Pulmonary artery endothelial cell (primary cell): ENCODE results near the gene BRD3. TPM values are rescaled to one million over a fixed set of nuclear protein-coding genes. Genes with fewer than 3 reads are reported as not detected.

ENCODE experiments used
- DNase-seq: peaks from one replicate; pipeline ENCODE4 v3.0.0-alpha.2; 2011; ENCODE audit warnings: low read depth, low spot score
- total RNA-seq: library from RNA; depleted of rRNA; stranded (reverse); fragments of >200 nt; gene quantifications from 2 replicates; pipeline ENCODE4 v1.2.3, GENCODE V29; 2014

BRD3 gene
- total RNA-seq, 1 donor from 2014 or later: 10.0 TPM

- DNase-seq: no peak
Observed at GRCh38 chr9:134039386-134040175, 28.2 kb downstream of the BRD3 start.

DNA sequence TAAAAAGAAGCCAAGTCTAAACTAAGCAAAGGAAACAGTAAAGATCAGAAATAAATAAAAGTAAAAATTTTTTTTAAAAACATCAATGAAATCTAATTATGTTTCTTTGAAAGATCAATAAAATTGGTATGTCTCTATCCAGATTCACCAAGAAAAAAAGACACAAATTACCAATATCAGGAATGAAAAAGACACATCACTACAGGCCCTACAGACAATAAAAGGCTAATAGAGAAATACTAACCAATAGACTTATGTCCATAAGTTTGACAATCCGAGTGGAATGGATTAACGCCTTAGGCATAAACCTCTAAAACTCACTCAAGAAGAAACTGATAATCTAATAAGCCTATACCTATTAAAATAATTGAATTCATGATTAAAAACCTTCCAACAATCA, 30.2 kb downstream of the BRD3 start:
- DNase-seq: no peak

- no peak for DNase-seq
Observed at GRCh38 chr9:134036130-134036529, 31.7 kb downstream of the BRD3 start.

DNA sequence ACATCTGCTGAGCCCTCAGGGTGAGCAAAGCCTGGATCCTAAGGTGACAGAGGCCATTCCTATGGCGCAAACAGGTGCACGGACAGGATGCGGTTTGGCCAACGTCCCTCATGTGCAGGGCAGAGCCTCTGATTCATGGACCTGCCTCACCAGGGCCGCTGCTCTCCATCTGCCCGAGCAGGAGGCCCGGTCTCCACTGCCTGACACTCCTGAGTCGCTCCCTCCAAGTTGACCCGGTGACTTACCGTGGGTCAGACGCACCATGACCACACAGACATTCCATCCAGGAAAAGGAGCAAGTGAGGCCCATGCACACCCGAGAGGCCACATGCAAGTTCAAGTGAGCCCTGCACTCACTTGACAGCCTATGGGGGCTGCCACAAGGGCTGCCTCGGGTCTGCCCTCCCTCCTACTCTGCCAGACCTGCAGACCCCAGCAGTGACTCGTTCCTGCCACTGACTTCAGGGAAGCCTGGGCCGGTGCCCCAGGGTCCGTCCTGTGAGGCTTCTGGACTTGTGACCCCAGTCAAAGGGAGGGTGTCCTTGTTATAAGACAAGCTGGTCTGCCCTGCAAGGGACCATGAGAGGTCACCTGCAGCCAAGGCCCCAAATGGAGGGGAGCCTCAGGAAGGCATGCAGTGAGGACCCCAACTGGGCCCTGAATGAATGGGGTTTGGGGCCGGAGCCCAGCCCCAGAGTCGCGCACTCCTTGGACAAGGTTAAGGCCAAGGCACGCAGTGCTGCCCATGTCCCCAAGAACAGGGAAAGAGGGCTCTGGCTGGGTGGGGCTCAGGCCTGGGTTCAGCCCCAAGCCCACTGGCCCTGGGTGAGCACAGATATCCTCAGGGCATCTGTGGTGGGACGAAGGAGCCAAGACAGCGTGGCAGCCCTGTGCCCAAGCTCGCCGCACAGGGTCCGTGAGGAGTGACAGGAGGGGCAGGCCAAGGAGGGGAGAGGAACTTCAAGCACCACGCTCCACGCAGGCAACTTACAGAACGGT, 32.5 kb downstream of the BRD3 start:
- no peak for DNase-seq

DNA sequence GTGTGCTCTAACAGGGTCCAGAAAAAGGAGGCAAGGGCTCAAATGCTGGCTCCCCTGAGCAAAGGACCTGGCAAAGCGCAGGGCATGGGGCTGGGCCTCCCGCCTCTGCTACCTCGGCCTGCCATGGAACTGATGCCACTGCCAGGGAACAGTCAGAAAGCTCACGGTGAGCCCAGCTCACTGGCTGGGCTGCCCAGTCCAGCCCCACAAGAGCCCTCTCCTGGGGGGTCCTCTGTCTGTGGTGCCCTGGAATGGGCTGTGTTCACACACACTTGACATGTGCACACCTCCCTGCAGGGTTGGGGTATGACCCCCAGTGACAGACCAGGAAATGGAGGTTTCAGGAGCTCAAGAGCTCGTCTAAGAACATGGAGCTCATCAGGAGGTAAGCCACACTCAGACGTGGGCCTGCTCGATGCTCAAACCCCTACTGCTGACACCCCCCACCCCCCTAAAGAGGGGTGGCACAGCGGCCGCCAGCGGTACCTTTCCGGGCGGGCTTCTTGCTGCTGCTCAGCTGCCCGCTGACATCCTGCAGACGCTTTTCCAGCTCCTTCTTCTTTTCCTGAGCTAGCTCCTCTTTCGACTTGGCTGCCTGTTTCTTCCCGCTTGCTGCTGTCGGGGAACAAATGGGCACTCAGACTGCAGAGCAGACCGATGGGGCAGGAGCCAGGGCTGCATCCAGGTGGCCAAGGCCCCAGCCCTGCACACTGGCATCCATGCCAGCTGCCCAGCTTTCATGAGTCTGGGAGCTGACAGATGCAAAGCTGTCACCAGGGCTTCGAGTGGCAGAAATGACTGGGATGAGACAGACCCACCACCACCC, 33.4 kb downstream of the BRD3 start:
- DNase-seq: no peak

GRCh38 chr9:134033516-134034214, 34.2 kb downstream of the BRD3 start:
- no peak for DNase-seq

GRCh38 chr9:134032456-134033222, 35.2 kb downstream of the BRD3 start:
- DNase-seq: no peak

- DNase-seq: no peak
Observed at GRCh38 chr9:134031783-134032182, 36.0 kb downstream of the BRD3 start.

GRCh38 chr9:134030821-134031470, 36.9 kb downstream of the BRD3 start:
- DNase-seq: no peak

DNA sequence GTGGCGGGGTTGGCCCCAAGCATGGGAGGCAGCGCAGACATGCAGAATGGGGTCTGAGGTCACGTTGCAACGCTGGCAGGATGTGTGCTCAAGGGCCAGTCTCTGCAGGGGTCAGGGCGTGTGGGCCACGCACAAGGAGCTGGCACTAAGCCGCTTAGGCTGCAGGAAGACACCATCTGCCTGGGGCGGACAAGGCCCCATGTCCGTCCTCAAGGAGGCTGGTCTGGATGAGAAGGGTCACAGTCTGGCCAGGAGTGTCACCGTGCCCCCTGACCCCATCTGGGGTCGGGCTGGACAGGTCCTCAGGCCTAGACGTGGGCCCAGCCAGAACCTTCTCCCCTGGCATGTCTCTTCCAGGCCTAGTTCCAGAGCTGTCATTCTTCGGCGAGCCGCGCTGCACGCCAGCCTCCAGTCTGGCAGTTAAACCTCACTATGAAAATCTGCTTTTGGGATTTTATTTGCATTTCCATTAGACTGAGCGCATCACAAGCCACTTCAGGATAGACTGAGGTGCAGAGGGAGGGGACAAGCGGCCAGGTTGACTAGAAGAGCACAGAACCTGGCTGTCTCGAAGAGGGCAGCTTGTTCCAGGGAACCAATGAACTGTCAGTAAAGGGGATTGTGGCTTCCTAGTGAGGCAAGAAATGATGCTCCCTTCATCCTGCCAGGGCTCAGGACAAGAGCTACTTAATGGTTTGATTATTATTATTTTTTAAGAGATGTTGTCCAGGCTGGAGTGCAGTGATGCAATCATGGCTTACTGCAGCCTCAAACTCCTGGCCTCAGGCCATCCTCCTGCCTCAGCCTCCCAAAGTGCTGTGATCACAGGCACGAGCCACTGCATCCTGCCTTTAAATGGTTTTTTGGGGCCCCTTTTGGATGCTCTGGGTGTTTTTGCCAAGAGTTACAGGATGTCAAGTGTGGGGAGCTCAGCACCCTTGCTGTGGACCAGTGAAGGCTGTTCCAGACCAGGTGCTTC, 38.3 kb downstream of the BRD3 start:
- DNase-seq: no peak

- DNase-seq: no peak
Observed at GRCh38 chr9:134028575-134029247, 39.1 kb downstream of the BRD3 start.

GRCh38 chr9:134028076-134028475, 39.8 kb downstream of the BRD3 start:
- no peak for DNase-seq

GRCh38 chr9:134027561-134027960, 40.3 kb downstream of the BRD3 start:
- no peak for DNase-seq

GRCh38 chr9:134026981-134027380, 40.8 kb downstream of the BRD3 start:
- no peak for DNase-seq

- DNase-seq: no peak
Observed at GRCh38 chr9:134026581-134026980, 41.2 kb downstream of the BRD3 start.

DNA sequence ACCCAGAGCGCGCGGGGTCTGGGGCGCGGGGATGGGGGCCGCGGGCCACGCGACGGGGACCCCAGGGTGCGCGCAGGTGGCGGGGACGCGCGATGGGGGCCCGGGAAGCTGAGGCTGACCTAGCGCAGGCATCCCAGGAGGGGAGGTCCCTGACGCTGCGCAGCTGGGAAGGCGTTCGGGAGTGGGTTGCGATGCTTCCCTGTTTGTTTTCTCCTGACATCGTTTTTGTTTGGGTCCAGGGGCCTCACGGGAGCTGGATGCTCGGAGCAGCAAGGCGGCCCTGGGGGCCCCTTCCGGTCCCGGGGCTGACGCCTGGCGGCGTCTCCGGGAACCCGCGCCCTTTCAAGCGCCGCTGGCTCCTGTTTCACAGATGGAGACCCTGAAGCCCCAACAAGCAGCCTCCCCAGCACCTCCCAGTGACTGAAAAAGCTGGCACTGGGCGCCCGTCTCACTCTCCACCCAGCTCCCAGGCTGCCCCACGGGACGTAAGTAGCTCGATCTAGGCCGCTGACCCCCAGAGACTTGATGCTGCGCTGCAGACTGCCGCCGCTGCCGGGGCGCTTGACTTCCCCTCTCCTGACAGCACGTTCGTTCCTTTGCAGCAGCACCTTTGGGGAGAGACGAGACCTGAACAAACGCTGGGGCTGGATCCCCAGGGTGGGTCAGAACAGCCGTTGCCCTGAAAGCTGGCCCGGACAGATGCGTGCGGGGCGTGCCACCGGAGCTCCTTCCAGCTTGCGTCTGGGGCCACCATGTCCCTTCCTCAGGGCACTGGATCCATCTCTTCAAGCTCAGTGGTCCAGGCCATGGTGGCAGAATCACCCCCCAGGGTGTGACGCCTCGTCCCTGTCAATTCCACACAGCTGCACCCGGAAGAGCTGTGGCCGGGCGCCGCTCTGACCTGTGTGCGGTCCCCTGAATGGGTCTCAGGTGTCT, 42.0 kb downstream of the BRD3 start:
- DNase-seq: no peak
